A549 (cell line): ENCODE data around the gene BCL2L12.

Experiments
- NR3C1 ChIP-seq: fragments of >200 bp; sonication (Bioruptor Twin); formaldehyde crosslinking; IDR thresholded peaks from 3 replicates; pipeline ENCODE4 v1.6.1; 2017
- TF ChIP-seq, protein P1 (sequence below): fragments of >200 bp; sonication (Bioruptor Twin); formaldehyde crosslinking; IDR thresholded peaks from 3 replicates; pipeline ENCODE4 v1.5.1; 2016
- TF ChIP-seq, protein P2 (sequence below): IDR thresholded peaks from 2 replicates; pipeline ENCODE4 v1.6.1; 2012
- TF ChIP-seq, protein P3 (sequence below): fragments of 200-600 bp; sonication (generic); IDR thresholded peaks from 2 replicates; pipeline ENCODE4 v1.6.1; 2016; ENCODE audit warnings: antibody characterized with exemption, mild to moderate bottlenecking, moderate library complexity

DNA sequence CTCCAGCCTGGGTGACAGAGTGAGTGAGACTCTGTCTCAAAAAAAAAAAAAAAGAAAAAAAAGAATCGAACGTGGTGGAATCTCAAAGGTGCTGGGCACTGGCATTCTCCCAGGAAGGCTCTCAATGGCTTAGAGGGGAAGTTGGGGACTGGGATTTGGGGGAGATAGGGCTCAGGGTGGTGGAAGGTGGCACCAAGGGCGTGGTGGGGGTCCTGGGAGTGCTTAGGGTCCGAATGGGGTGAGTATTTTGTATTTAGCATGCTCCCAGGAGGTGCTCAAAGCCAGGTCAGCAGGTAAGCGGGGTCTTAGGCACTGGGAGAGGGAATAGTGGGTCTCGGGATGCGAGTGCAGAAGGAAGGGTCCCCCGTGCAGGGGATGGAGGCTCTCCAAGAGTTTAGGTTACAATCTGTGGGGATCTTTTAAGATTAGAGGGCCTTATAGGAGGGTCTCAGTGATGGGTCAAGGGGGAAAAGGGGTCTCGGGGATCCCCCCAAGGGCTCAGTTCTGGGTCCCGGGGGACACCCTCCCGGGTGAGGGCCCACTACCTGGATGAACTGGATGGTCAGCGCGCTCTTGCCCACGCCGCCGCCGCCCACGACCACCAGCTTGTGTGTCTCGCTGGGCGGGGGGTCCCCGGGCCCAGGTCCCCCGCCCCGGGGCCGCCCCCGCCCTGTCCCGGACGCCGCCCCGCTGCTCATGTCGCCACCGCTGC is 26.2 kb upstream of the BCL2L12 start:
- TF ChIP-seq, protein P1, sequence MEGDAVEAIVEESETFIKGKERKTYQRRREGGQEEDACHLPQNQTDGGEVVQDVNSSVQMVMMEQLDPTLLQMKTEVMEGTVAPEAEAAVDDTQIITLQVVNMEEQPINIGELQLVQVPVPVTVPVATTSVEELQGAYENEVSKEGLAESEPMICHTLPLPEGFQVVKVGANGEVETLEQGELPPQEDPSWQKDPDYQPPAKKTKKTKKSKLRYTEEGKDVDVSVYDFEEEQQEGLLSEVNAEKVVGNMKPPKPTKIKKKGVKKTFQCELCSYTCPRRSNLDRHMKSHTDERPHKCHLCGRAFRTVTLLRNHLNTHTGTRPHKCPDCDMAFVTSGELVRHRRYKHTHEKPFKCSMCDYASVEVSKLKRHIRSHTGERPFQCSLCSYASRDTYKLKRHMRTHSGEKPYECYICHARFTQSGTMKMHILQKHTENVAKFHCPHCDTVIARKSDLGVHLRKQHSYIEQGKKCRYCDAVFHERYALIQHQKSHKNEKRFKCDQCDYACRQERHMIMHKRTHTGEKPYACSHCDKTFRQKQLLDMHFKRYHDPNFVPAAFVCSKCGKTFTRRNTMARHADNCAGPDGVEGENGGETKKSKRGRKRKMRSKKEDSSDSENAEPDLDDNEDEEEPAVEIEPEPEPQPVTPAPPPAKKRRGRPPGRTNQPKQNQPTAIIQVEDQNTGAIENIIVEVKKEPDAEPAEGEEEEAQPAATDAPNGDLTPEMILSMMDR: no peak
- TF ChIP-seq, protein P2, sequence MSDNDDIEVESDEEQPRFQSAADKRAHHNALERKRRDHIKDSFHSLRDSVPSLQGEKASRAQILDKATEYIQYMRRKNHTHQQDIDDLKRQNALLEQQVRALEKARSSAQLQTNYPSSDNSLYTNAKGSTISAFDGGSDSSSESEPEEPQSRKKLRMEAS: 0 out of 2 replicates have a peak, but pooled peaks have one; percentile 6
- TF ChIP-seq, protein P3, sequence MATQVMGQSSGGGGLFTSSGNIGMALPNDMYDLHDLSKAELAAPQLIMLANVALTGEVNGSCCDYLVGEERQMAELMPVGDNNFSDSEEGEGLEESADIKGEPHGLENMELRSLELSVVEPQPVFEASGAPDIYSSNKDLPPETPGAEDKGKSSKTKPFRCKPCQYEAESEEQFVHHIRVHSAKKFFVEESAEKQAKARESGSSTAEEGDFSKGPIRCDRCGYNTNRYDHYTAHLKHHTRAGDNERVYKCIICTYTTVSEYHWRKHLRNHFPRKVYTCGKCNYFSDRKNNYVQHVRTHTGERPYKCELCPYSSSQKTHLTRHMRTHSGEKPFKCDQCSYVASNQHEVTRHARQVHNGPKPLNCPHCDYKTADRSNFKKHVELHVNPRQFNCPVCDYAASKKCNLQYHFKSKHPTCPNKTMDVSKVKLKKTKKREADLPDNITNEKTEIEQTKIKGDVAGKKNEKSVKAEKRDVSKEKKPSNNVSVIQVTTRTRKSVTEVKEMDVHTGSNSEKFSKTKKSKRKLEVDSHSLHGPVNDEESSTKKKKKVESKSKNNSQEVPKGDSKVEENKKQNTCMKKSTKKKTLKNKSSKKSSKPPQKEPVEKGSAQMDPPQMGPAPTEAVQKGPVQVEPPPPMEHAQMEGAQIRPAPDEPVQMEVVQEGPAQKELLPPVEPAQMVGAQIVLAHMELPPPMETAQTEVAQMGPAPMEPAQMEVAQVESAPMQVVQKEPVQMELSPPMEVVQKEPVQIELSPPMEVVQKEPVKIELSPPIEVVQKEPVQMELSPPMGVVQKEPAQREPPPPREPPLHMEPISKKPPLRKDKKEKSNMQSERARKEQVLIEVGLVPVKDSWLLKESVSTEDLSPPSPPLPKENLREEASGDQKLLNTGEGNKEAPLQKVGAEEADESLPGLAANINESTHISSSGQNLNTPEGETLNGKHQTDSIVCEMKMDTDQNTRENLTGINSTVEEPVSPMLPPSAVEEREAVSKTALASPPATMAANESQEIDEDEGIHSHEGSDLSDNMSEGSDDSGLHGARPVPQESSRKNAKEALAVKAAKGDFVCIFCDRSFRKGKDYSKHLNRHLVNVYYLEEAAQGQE: no peak
- no peak for TF ChIP-seq NR3C1
